Cortex of kidney (tissue), 1 donor: ENCODE results near the gene SRPK2.
A peak's percentile ranks its signal among the peaks of the same experiment; 100 is the strongest.
"Not testable (repeated sequence)": the region's sequence is repeated elsewhere in the genome, so short reads cannot be mapped to it uniquely, and the experiment has no call there.

Experiments used
- DNase-seq: peaks from one replicate; lab custom pipeline; 2025; lab: John Stamatoyannopoulos, UW

The SRPK2 gene

GRCh38 chr7:105388356-105389087 lies at the start of gene SRPK2:
Gene SRPK2, minus strand, starts transcription at chr7:105388921.
- peak; percentile 17 for DNase-seq

GRCh38 chr7:105438254-105438653 lies 49.5 kb upstream of the SRPK2 start:
- DNase-seq: no peak

GRCh38 chr7:105437356-105437755 lies 48.6 kb upstream of the SRPK2 start:
- not testable (repeated sequence) for DNase-seq

- DNase-seq: no peak
Measured at GRCh38 chr7:105429746-105430612, 41.3 kb upstream of the SRPK2 start.

DNA sequence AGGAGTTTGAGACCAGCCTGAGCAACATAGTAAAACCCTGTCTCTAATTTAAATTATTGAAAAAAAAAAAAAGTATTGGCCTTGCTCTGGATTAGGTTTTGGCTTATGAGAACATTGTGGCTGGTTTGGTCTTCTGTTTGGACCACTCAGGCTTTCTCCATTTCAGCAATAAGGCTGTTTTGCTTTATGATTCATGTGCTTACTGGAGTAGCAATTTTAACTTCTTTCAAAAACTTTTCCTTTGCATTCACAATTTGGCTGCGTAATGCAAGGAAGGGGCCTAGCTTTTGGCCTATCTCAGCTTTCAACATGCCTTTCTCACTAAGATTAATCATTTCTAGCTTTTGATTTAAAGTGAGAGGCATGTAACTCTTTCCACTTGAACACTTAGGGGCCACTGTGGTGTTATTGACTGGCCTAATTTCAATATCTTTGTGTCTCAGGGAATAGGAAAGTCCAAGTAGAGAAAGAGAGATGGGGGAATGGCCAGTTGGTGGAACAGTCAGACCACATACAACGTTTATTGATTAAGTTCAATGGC lies 38.0 kb upstream of the SRPK2 start:
- DNase-seq: no peak

DNA sequence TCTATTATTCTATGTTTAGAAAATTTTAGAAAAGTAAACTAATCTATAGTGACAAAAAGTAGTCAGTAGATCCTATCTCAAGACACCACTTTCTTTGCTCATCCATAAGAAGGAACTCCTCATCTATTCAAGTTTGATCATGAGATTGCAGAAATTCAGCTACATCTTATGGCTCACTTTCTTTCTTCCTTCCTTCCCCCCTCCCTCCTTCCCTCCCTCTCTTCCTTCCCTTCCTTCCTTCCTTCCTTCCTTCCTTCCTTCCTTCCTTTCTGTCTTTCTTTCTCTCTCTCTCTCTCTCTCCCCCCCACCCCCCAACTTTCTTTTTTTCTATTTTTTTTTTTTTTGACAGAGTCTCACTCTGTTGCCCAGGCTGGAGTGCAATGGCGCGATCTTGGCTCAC lies 35.3 kb upstream of the SRPK2 start:
- DNase-seq: no peak

DNA sequence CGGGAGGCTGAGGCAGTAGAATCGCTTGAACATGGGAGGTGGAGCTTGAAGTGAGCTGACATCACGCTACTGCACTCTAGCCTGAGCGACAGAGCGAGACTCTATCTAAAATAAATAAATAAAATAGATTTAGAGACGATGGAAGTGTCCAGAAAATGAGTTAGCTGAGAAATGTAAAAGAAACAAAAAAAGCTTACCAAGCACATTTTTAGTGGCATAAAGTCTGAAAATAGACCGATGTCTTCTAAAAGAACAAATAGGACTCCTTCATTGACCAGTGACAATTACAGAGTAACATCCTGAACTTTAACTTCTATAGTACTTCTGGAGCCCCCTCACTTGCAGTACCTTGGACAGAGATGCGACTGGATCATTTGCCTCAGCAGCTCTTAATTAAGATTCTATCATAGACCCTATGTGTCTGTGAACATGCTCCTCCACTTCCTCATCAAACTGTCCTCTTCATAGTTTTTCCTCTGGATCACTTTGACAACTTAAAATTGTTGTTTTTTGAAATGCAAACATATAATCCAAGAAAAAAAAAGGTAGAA lies 25.2 kb upstream of the SRPK2 start:
- no peak for DNase-seq

DNA sequence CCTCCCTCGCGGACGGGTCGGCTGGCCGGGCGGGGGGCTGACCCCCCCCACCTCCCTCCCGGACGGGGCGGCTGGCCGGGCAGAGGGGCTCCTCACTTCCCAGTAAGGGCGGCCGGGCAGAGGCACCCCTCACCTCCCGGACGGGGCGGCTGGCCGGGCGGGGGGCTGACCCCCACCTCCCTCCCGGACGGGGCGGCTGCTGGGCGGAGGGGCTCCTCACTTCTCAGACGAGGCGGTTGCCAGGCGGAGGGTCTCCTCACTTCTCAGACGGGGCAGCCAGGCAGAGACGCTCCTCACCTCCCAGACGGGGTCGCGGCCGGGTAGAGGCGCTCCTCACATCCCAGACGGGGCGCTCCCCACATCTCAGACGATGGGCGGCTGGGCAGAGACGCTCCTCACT lies 22.1 kb upstream of the SRPK2 start:
- not testable (repeated sequence) for DNase-seq

- DNase-seq: not testable (repeated sequence)
Measured at GRCh38 chr7:105409775-105410174, 21.1 kb upstream of the SRPK2 start.

DNA sequence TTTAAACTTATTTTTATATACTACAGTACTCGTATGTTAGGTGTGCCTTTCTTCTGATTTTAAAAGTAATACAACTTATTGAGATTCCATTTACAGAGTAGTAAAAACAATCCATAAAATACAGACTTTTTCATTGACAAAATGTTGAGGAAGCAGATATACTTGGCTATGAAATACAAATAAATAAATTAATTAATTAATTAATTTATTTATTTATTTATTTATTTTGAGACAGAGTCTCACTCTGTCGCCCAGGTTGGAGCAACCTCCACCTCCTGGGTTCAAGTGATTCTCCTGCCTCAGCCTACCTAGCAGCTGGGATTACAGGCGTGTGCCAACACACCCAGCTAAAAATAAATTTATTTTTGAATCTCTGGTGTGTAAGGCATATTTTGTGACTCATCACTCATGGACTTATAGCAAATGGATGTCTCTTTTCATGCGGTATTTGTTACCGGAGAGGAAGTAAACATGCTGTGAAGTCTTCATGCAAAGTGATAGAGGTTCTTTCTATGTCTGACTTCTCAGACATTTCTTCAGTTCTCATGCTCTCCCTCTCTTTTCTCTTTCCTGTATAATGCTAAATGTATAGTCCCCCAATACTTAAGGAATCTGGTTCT lies 20.2 kb upstream of the SRPK2 start:
- DNase-seq: no peak

GRCh38 chr7:105403128-105403527 lies 14.4 kb upstream of the SRPK2 start:
- DNase-seq: no peak

- DNase-seq: no peak
Measured at GRCh38 chr7:105402221-105403095, 13.7 kb upstream of the SRPK2 start.

GRCh38 chr7:105399043-105399725 lies 10.5 kb upstream of the SRPK2 start:
- no peak for DNase-seq

- DNase-seq: no peak
Measured at GRCh38 chr7:105396566-105396965, 7.8 kb upstream of the SRPK2 start.

DNA sequence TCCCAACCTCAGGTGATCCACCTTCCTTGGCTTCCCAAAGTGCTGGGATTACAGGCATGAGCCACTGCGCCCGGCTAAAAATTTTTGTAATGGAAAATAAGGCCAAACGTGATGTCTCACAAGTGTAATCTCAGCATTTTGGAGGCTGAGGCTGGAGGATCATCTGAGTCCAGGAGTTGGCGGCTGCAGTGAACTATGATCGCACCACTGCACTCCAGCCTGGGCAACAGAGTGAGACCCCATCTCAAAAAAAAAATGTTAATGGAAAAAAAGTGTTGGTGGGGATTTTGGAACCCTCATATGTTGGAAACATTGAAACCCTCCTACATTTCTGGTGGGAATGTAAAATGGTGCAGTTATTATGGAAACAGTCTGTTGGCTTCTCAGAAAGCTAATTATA lies 2.7 kb upstream of the SRPK2 start:
- DNase-seq: no peak

DNA sequence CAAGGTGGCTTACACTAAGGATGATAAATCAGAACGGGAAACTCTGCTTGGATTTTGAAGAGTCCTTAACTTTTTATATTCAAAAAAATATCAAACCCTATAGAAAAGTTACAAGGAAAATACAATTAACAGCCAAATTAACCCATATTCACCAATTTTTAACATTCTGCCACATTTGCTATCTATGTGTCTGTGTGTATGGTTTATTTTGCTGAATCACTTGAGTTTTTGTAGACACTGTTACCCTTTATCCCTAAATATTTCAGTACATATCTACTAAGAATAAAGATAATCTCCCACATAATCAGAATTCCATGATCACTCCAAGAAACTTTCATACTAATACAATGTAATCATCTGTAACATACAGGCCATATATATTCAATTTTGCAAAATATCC lies 1.2 kb upstream of the SRPK2 start:
- no peak for DNase-seq

DNA sequence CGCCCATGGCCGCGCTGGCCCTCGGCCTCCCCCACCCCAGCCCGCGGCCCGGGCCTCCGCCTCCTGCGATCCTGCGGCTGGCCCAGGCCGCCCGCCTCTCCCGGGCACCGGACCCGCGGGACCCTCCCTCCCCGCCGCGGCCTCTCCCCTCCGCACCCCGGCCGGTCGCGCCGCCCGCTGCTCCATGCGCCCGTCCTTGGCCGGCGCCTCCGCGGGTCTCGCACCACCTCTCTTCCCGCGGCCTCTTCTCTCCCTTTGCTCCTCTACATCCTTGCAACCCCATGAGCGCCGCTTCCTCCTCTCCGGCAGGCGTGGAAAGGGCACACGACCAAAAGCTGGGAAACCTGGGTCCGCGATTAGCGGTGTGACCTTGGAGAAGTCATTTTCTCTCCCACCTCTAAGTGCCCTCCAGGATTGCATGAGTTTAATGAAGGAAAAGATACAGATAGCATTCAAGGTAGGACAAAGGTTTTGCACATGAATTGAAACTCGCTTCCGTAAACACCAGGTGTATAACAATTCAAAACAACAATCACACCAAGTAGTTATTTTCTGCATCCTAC lies 448 bp upstream of the SRPK2 start:
- DNase-seq: no peak

GRCh38 chr7:105387508-105388355 lies 989 bp downstream of the SRPK2 start:
- no peak for DNase-seq

DNA sequence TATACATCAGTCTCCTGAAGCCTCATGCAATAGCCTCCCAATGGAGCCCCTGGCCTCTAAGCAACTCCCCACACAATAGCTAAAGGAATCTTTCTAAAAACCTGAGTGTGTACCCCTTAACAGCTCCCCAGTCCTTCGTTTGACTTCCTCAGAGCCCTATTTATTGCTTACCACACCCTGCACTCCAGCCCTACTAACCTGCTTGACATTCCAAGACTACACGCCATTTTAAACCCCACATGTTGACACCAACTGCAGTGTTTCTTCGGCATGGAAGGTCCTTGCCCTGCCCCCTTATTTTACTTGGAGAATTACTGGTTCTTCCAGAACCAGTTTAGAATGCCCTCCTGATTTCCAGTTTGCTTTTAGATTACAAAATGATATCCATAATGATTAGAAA lies 10.8 kb downstream of the SRPK2 start:
- no peak for DNase-seq
